ENCODE measurements around the gene CDKL5.

DNA sequence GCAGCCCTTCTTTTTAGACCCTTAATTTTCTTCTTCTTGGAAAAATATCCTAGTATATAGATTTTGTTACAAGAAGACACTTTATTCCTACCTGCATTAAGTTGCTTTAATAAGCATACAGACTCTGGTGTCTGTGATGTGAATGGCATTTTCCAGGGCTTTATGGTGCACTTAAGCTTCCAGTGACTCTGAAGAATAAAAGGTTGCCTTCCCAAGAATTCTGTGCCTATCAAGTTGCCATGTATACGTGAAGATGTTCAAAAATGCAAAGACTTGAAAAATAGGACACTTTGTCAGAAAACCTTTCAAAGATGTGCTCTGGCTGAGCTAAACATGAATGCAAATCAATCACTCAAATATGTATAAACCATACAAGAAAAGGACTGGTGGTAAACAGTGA lies 135.6 kb downstream of the CDKL5 start:
- TF ChIP-seq, protein P1, sequence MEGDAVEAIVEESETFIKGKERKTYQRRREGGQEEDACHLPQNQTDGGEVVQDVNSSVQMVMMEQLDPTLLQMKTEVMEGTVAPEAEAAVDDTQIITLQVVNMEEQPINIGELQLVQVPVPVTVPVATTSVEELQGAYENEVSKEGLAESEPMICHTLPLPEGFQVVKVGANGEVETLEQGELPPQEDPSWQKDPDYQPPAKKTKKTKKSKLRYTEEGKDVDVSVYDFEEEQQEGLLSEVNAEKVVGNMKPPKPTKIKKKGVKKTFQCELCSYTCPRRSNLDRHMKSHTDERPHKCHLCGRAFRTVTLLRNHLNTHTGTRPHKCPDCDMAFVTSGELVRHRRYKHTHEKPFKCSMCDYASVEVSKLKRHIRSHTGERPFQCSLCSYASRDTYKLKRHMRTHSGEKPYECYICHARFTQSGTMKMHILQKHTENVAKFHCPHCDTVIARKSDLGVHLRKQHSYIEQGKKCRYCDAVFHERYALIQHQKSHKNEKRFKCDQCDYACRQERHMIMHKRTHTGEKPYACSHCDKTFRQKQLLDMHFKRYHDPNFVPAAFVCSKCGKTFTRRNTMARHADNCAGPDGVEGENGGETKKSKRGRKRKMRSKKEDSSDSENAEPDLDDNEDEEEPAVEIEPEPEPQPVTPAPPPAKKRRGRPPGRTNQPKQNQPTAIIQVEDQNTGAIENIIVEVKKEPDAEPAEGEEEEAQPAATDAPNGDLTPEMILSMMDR (IDR thresholded peaks at IDR 0.05; ENCODE audit: low read depth, low read length): no peak
- no peak for TF ChIP-seq EZH2phosphoT487 (IDR thresholded peaks at IDR 0.05; ENCODE audit: low read depth)

All from OCI-LY3 (cell line).